ENCODE results near the gene ARID1A.

The ARID1A gene

DNA sequence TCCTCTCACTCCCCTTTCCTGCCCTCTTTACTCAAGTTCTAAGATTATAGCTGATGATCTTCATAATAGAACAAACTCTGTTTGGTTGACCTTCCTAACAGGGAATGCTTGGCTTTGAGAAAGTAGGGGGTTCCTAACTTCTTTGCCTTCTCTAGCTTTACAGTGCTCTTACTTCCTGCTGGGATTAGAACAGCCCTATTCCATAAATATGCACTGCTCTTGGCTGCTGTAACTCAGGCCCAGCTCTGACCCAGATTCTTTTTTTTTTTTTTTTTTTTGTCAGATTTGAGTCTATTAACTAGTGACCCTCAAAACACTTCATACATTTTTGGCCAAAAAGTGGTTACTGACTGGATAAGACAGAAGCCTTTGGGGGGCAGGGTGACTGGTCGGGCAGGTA is 52.5 kb downstream of the ARID1A start:
- Mint-ChIP-seq H3K36me3 (ENCODE audit: low read depth) (peaks cover 95% of the 10 kb centered on the region), H3K27me3 (no peaks in the 10 kb centered on the region), H3K9me3 (no peaks in the 10 kb centered on the region), H3K4me3 (no peak overlapping the region), H3K27ac (peak overlapping the region; percentile 82), H3K4me1 (ENCODE audit: low read depth) (peaks cover 90% of the 10 kb centered on the region)
- DNase-seq, result no peak

DNA sequence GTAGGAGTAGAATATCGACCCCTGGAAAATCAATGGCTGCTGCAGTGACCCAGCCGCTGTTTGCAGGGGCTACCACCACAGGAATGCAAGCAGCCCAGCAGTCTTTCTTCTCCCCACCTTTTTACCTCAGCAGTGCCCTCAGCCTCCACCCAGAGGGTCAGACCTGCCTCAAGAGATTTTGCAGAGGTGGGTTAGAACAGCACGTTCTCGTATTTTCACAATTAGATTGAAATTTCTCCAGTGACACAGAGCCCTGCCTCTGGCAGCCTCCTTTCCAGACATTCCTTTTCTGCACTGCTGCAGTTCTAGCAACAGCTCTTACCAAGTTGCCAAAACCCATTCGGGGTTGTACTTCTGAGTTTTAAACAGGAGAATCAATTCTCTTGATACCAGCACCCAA is 53.6 kb downstream of the ARID1A start:
- H3K36me3 Mint-ChIP-seq (ENCODE audit: low read depth), result peaks cover 97% of the 10 kb centered on the region
- no peak overlapping the region for H3K4me3 Mint-ChIP-seq
- peak overlapping the region; percentile 81 for H3K27ac Mint-ChIP-seq
- H3K4me1 Mint-ChIP-seq (ENCODE audit: low read depth), result peaks cover 90% of the 10 kb centered on the region
- no peak for DNase-seq
- H3K9me3 Mint-ChIP-seq, result no peaks in the 10 kb centered on the region
- no peaks in the 10 kb centered on the region for H3K27me3 Mint-ChIP-seq

DNA sequence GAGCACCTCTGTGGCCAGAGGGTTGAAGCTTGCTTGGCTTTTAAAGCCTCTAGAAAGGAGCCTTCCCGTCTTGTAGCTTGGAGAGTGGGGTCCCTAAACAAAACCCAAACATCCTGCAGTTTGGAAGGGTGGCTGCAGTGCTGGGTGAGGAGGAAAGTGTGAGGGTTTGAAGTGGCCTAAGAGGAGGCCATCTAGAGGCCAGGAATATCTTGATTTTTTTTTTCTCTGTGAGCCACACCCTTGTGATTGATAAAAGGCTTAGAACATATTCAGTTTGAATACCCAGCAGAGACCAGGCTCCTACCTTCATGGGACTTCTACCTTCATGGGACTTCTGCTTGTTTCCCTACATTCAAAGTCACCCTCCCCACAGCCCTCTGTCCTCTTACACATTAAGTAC is 54.6 kb downstream of the ARID1A start:
- no peak for DNase-seq
- peaks cover 87% of the 10 kb centered on the region for H3K4me1 Mint-ChIP-seq (ENCODE audit: low read depth)
- H3K27ac Mint-ChIP-seq, result peak overlapping the region; percentile 81
- H3K9me3 Mint-ChIP-seq, result no peaks in the 10 kb centered on the region
- H3K4me3 Mint-ChIP-seq, result no peak overlapping the region
- peaks cover 97% of the 10 kb centered on the region for H3K36me3 Mint-ChIP-seq (ENCODE audit: low read depth)
- no peaks in the 10 kb centered on the region for H3K27me3 Mint-ChIP-seq

DNA sequence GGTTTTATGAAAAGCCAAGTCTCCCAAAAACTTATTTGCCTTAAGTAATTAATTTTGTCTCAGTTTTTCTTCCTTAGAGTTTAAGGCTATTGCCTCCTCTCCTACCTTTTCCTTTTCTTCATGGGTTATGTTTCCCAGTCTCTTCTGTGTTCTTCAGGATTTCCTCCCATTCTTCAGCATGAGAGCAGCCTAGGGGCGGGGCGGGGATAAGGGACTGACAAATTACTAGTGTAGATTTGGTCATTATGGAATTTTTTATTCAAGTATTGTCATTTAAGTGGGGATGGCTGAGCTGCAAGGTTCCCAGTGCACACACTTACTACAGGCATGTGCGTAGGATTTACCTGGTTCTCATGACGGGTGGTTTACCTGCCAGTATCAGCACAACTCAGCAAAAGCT is 56.7 kb downstream of the ARID1A start:
- Mint-ChIP-seq H3K36me3 (ENCODE audit: low read depth) (peaks cover 92% of the 10 kb centered on the region), H3K9me3 (no peaks in the 10 kb centered on the region), H3K4me1 (ENCODE audit: low read depth) (peaks cover 71% of the 10 kb centered on the region), H3K4me3 (no peak overlapping the region), H3K27me3 (no peaks in the 10 kb centered on the region), H3K27ac (peak overlapping the region; percentile 86)
- DNase-seq, result no peak

DNA sequence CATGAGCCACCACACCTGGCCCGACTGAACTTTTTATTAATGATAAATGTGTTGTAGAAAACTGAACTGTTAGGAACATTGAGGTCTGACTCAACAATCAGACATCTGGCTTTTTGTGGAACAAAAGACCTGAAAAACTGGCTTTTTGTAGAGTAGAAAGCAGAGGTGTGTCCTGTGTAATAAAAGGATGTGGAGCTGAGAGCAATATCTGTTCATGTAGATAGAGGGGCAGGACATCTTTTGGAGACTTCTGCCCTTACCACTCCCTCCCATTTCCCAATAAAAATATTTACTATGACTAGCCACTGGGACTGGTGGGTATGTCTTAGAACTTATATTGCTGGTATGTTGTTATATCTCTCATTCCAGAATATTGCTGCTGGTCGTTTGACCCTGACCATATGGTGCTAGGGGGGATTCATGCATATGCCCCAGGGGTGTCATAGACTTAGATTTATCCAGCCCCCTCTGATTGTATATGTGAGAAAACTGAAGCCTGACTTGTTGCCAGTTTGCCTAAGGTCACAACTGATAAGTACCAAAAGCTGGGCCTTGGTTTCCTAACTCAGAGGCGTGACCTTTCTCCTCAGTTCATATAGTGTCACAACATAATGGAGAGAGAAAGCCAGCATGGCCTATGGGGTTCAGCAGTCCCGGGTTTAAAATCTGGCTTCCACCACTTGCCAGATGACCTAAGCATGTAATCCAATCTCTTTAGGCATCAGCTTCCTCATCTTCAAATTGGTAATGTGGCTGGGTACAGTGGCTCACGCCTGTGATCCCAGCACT is 58.5 kb downstream of the ARID1A start:
- Mint-ChIP-seq H3K27ac (peak overlapping the region; percentile 75), H3K36me3 (ENCODE audit: low read depth) (peaks cover 94% of the 10 kb centered on the region), H3K27me3 (no peaks in the 10 kb centered on the region), H3K4me3 (no peak overlapping the region), H3K9me3 (no peaks in the 10 kb centered on the region), H3K4me1 (ENCODE audit: low read depth) (peaks cover 68% of the 10 kb centered on the region)
- no peak for DNase-seq

DNA sequence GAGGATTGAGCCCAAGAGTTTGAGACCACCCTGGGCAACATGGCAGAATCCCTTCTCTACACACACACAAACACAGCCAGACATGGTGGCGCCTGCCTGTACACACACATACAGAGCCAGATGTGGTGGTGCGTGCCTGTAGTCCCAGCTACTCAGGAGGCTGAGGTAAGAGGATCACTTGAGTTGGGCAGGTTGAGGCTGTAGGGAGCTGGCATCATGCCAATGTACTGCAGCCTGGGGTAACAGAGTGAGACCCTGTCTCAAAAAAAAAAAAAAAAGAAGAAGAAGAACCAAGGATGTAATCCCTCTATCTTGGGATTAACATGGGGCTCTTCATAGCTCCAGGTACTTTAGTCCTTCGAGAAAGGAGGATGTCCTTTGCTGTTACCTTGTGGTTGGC is 62.5 kb downstream of the ARID1A start:
- Mint-ChIP-seq H3K36me3 (ENCODE audit: low read depth) (peaks cover 91% of the 10 kb centered on the region), H3K27me3 (no peaks in the 10 kb centered on the region), H3K27ac (peak overlapping the region; percentile 86), H3K4me1 (ENCODE audit: low read depth) (peaks cover 33% of the 10 kb centered on the region), H3K9me3 (no peaks in the 10 kb centered on the region), H3K4me3 (no peak overlapping the region)
- DNase-seq, result no peak

DNA sequence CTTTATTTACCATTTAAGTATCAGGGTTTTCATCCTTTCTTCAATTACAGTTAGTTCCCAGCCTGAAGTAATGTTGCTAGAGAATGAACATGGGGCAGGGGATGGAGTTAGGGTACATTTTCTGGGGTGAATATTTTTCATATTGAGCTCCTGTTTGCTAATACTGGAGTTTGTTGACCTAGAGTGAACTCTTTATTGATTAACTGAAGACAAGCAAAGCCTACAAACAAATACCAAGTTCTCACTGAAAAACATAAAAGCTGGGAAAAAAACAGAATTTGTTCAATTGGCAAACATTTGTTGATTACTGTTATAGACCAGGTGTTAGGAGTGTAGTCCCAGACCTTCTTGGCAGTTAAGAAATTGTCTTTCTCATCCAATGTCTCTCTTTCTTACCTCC is 63.7 kb downstream of the ARID1A start:
- Mint-ChIP-seq H3K4me3 (no peak overlapping the region), H3K9me3 (no peaks in the 10 kb centered on the region), H3K27me3 (no peaks in the 10 kb centered on the region), H3K4me1 (ENCODE audit: low read depth) (peaks cover 26% of the 10 kb centered on the region), H3K27ac (peak overlapping the region; percentile 80), H3K36me3 (ENCODE audit: low read depth) (peaks cover 91% of the 10 kb centered on the region)
- DNase-seq, result no peak

DNA sequence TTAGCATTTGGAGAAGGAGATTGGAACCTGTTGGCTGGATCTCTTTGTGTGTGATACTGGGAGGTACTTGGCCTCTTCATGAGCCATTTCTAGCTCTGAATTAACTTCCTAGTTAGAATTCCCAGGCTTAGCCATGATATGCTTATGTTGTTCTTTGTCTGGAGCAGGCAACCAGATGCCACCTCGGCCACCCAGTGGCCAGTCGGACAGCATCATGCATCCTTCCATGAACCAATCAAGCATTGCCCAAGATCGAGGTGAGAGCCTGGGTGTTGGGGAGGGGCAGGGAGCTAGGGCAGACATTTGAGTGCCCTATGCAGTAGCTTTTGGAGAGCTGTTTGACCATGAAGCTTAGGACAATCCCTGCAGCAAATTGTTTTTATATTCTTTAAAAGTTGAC is 65.4 kb downstream of the ARID1A start:
- H3K4me3 Mint-ChIP-seq, result no peak overlapping the region
- no peak for DNase-seq
- H3K27me3 Mint-ChIP-seq, result no peaks in the 10 kb centered on the region
- H3K27ac Mint-ChIP-seq, result peak overlapping the region; percentile 63
- peaks cover 91% of the 10 kb centered on the region for H3K36me3 Mint-ChIP-seq (ENCODE audit: low read depth)
- H3K9me3 Mint-ChIP-seq, result no peaks in the 10 kb centered on the region
- H3K4me1 Mint-ChIP-seq (ENCODE audit: low read depth), result peaks cover 21% of the 10 kb centered on the region

DNA sequence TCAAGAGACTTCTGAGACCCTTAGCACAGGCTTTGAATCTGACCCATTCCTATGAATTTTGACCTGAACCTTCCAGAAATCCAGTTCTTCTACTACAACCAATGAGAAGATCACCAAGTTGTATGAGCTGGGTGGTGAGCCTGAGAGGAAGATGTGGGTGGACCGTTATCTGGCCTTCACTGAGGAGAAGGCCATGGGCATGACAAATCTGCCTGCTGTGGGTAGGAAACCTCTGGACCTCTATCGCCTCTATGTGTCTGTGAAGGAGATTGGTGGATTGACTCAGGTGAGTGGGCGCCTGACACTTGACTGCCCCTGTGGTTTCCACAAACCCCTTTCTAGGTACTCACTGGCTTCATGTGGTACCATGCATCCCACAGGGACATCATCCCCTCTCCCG is 71.9 kb downstream of the ARID1A start:
- peaks cover 50% of the 10 kb centered on the region for H3K4me1 Mint-ChIP-seq (ENCODE audit: low read depth)
- peak overlapping the region; percentile 86 for H3K27ac Mint-ChIP-seq
- no peak overlapping the region for H3K4me3 Mint-ChIP-seq
- H3K9me3 Mint-ChIP-seq, result no peaks in the 10 kb centered on the region
- H3K36me3 Mint-ChIP-seq (ENCODE audit: low read depth), result peaks cover 99% of the 10 kb centered on the region
- DNase-seq, result no peak
- H3K27me3 Mint-ChIP-seq, result no peaks in the 10 kb centered on the region

DNA sequence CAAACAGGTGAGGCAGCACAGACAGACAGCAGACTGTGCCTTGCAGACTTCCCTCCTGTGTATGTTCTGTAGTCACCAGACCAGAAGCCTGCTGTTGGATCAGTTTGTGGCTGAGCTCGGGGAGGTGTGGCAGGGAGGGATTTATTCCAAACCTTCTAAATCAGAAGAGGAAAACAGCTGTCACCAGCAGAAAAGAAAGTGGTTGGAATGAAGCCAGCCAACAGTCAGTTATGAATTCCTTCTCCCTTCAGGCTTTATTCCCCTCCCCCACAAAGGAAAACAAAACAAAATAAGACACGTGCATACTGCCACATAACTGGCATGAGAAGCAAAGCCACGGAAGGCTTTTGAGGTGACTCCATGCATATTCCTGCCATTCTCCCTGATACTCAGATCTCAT is 72.9 kb downstream of the ARID1A start:
- Mint-ChIP-seq H3K36me3 (ENCODE audit: low read depth) (peaks cover 99% of the 10 kb centered on the region), H3K27ac (peak overlapping the region; percentile 86), H3K4me1 (ENCODE audit: low read depth) (peaks cover 48% of the 10 kb centered on the region), H3K27me3 (no peaks in the 10 kb centered on the region), H3K9me3 (no peaks in the 10 kb centered on the region), H3K4me3 (no peak overlapping the region)
- no peak for DNase-seq

DNA sequence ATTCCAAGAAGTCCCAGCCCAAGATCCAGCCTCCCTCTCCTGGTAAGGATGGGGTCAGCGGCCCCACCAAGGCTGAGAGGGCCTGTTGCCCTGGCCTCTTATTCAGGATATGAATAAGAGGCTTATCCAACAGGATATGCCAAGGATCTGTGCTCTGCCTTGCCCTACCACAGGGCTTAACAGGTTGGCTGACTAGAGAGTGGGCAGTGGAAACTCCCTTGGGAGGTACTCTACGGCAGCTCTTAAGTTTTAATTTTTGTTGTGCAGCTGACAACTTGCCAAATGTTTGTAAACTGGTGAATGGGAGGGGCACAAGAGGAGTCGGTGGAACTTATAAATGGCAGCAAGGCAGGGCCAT is 75.4 kb downstream of the ARID1A start:
- DNase-seq, result no peak
- no peaks in the 10 kb centered on the region for H3K9me3 Mint-ChIP-seq
- no peaks in the 10 kb centered on the region for H3K27me3 Mint-ChIP-seq
- H3K4me3 Mint-ChIP-seq, result no peak overlapping the region
- H3K36me3 Mint-ChIP-seq (ENCODE audit: low read depth), result peaks cover 100% of the 10 kb centered on the region
- H3K4me1 Mint-ChIP-seq (ENCODE audit: low read depth), result peaks cover 42% of the 10 kb centered on the region
- peak overlapping the region; percentile 92 for H3K27ac Mint-ChIP-seq

DNA sequence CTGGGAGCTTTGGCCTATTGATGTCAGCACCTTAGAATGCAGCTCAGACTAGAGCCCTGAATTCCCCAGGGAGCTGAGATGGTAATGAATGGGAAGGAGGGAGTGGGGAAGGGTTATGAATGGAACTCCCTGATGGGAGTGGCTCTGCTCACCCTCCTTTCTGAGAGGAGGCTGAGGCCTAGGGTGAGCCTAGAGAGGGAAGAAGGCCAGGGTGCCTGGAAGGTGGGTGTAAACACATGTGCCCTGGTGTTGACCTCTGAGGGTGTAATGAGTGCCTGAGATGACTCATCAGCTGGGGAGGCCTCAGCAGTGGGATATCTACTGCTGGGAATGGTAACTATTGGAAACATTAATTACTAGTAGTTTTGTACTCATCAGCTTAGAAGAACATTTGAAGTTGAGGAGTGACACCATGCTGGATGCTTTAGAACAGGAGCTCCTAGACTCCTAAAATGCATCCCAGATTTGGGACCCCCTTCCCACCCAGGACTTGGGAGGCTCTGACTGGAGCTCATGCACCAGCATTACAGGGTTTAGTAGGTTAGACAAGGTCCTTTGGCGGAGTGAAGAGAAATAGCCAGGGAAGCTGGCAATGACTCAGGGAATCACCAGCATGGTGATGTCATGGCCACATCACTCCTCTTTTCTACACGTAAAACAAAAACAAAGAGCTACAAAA is 76.0 kb downstream of the ARID1A start:
- Mint-ChIP-seq H3K36me3 (ENCODE audit: low read depth) (peaks cover 100% of the 10 kb centered on the region), H3K27ac (peak overlapping the region; percentile 92), H3K9me3 (no peaks in the 10 kb centered on the region)

DNA sequence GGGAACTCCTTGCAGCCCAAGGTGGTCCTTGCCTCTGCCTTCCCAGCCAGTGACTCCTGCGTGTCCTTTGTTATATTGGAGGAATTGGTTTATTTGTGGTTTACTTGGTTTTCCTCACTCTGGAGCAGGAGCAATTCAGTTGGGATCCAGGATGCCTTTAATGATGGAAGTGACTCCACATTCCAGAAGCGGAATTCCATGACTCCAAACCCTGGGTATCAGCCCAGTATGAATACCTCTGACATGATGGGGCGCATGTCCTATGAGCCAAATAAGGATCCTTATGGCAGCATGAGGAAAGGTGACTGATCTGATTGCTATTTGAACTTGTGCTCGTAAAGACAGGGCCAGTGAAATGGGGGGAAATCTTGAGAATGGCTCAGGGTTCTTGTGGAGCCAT is 76.9 kb downstream of the ARID1A start:
- H3K9me3 Mint-ChIP-seq, result no peaks in the 10 kb centered on the region
- peaks cover 28% of the 10 kb centered on the region for H3K4me1 Mint-ChIP-seq (ENCODE audit: low read depth)
- no peak for DNase-seq
- no peak overlapping the region for H3K4me3 Mint-ChIP-seq
- H3K36me3 Mint-ChIP-seq (ENCODE audit: low read depth), result peaks cover 99% of the 10 kb centered on the region
- H3K27ac Mint-ChIP-seq, result peak overlapping the region; percentile 92
- H3K27me3 Mint-ChIP-seq, result no peaks in the 10 kb centered on the region

More for the DNA sequence above, 76.0 kb downstream of the ARID1A start:
- no peak overlapping the region for H3K4me3 Mint-ChIP-seq
- no peak for DNase-seq
- peaks cover 36% of the 10 kb centered on the region for H3K4me1 Mint-ChIP-seq (ENCODE audit: low read depth)
- H3K27me3 Mint-ChIP-seq, result no peaks in the 10 kb centered on the region

DNA sequence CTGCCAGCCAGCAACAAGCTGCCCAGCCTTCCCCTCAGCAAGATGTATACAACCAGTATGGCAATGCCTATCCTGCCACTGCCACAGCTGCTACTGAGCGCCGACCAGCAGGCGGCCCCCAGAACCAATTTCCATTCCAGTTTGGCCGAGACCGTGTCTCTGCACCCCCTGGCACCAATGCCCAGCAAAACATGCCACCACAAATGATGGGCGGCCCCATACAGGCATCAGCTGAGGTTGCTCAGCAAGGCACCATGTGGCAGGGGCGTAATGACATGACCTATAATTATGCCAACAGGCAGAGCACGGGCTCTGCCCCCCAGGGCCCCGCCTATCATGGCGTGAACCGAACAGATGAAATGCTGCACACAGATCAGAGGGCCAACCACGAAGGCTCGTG is 78.6 kb downstream of the ARID1A start:
- no peak for DNase-seq
- H3K27me3 Mint-ChIP-seq, result no peaks in the 10 kb centered on the region

DNA sequence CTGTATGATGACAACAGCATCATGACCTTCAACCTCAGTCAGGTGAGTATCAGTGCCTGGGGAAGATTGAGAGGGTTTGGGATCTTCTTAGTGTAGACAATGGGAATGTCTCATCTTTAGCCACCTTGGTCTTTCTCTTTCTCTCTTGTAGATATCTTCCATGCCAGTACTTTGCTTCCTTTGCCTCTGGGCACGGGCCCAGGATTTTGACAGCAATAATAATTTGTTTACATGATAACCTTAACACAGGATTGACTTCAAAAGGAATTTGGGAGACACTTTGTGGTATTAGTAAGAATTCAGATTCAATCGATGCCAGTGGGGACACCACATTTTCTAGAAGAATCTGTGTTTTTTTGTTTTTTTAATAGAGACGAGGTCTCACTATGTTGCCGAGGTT is 79.9 kb downstream of the ARID1A start:
- no peaks in the 10 kb centered on the region for H3K9me3 Mint-ChIP-seq
- H3K4me3 Mint-ChIP-seq, result no peak overlapping the region
- H3K27ac Mint-ChIP-seq, result peak overlapping the region; percentile 73
- peaks cover 26% of the 10 kb centered on the region for H3K4me1 Mint-ChIP-seq (ENCODE audit: low read depth)
- H3K27me3 Mint-ChIP-seq, result no peaks in the 10 kb centered on the region
- H3K36me3 Mint-ChIP-seq (ENCODE audit: low read depth), result peaks cover 99% of the 10 kb centered on the region
- no peak for DNase-seq

More for the DNA sequence above, 78.6 kb downstream of the ARID1A start:
- Mint-ChIP-seq H3K9me3 (no peaks in the 10 kb centered on the region), H3K4me1 (ENCODE audit: low read depth) (peaks cover 27% of the 10 kb centered on the region), H3K36me3 (ENCODE audit: low read depth) (peaks cover 99% of the 10 kb centered on the region), H3K4me3 (no peak overlapping the region), H3K27ac (peak overlapping the region; percentile 73)
